GM18868 (cell line): ENCODE measurements around the gene CDH16.
"Not testable (repeated sequence)": the region's sequence is repeated elsewhere in the genome, so short reads cannot be mapped to it uniquely, and the experiment has no call there.

Experiments used
- ATAC-seq: cut with Tn5 transposase; IDR thresholded peaks from one replicate; pipeline ENCODE4 v1.9.1; 2021; ENCODE audit warnings: mild to moderate bottlenecking, moderate library complexity; ENCODE audit not compliant: unreplicated experiment

CDH16 gene

GRCh38 chr16:66918803-66919568, at the start of gene CDH16:
Gene CDH16, minus strand, starts transcription at chr16:66918885. Its CDS starts 820 bp downstream, at chr16:66918065.
- ATAC-seq = no peak

GRCh38 chr16:66964049-66964448, 45.4 kb upstream of the CDH16 start:
- no peak for ATAC-seq

- ATAC-seq = no peak
These were observed 43.2 kb upstream of the CDH16 start for GRCh38 chr16:66961914-66962313.

DNA sequence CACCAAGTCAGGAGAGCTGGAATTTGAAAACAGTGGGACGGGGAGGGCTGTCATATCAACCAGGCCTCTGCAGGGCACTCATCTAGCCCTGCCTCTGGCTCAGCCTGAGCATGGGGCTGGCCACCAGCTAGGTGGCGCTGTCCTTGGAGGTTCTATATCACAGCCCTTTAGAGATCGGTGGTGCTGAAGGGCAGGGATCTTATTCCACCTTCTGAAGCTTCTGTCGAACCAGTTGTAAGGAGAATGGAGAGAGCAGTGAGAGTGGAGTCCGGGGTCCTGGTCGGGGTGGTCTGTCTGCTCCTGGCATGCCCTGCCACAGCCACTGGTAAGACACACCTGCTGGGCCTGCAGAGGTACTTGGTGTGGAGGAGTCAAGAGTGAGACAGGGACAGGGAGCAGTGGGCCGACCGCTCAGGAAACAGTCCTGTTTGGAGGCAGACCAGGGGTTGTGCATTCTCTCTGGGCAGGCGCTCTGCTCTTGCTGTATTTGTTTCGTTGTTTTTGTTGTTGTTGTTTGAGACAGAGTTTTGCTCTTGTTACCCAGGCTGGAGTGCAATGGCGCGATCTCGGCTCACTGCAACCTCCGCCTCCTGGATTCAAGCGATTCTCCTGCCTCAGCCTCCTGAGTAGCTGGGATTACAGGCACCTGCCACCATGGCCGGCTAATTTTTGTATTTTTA, 42.5 kb upstream of the CDH16 start, which contains the start of gene CES3:
Gene CES3 (plus strand): TSS at position 202 of the 680 bp plus-strand sequence. CDS start 42 bp downstream, at position 244.
- peak; percentile 78 for ATAC-seq

- ATAC-seq = no peak
These were observed 41.6 kb upstream of the CDH16 start for GRCh38 chr16:66960270-66960669.

- ATAC-seq = no peak
These were observed 41.0 kb upstream of the CDH16 start for GRCh38 chr16:66959704-66960161.

- ATAC-seq = no peak
These were observed 40.4 kb upstream of the CDH16 start for GRCh38 chr16:66958857-66959703.

DNA sequence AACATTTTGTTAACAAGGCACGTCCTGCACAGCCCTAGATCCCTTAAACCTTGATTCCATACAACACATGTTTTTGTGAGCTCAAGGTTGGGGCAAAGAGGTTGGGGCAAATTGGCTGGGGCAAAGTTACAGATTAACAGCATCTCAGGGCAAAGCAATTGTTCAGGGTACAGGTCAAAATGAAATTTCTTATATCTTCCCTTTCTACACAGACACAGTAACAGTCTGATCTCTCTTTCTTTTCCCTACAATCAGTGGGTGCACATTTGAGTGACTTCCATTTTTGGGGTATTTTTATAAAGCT, 37.4 kb upstream of the CDH16 start:
- ATAC-seq = not testable (repeated sequence)

DNA sequence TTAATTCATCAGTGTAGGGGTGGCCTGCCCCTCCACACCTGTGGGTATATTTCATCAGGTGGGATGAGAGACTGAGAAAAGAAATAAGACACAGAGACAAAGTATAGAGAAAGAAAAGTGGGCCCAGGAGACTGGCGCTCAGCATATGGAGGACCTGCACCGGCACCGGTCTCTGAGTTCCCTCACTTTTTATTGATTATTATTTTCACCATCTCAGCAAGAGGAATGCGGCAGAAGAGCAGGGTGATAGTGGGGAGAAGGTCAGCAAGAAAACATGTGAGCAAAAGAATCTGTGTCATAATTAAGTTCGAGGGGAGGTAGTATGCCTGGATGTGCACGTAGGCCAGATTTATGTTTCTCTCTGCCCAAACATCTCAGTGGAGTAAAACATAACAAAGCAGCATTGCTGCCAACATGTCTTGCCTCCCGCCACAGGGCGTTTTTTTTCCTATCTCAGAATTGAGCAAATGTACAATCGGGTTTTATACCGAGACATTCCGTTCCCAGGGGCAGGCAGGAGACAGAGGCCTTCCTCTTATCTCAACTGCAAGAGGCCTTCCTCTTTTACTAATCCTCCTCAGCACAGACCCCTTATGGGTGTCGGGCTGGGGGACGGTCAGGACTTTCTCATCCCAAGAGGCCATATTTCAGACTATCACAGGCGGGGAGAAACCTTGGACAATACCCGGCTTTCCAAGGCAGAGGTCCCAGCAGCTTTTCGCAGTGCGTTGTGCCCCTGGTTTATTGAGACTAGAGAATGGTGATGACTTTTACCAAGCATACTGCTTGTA, 36.9 kb upstream of the CDH16 start:
- ATAC-seq = not testable (repeated sequence)

- ATAC-seq = no peak
These were observed 35.5 kb upstream of the CDH16 start for GRCh38 chr16:66954097-66954659.

GRCh38 chr16:66953462-66954096, 34.9 kb upstream of the CDH16 start:
- ATAC-seq = no peak

DNA sequence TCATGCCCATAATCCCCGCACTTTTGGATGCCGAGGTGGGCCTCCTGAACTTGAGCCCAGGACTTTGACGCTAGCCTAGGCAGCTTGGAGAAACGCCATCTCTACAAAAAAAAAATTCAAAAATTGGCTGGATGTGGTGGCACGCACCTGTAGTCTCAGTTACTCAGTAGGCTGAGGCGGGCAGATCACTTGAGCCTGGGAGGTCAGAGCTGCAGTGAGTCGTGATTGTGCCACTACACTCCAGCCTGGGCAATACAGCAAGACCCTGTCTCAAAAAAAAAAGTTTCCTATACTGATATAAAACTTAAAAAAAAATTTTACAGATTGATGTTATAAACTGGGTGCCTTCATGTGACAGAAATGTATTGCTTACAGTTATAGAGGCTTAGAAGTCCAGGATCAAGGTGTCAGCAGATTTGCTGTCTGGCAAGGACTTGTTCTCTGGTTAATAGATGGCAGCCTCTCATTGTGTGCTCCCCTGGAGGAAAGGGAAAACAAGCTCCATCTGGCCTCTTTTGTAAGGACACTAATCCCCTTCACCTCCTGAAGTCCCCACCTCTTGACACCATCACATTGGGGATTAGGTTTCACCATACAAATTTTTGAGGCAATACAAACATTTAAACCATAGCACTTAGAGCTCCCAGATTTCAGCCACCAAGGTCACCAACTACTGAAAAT, 33.9 kb upstream of the CDH16 start:
- no peak for ATAC-seq

DNA sequence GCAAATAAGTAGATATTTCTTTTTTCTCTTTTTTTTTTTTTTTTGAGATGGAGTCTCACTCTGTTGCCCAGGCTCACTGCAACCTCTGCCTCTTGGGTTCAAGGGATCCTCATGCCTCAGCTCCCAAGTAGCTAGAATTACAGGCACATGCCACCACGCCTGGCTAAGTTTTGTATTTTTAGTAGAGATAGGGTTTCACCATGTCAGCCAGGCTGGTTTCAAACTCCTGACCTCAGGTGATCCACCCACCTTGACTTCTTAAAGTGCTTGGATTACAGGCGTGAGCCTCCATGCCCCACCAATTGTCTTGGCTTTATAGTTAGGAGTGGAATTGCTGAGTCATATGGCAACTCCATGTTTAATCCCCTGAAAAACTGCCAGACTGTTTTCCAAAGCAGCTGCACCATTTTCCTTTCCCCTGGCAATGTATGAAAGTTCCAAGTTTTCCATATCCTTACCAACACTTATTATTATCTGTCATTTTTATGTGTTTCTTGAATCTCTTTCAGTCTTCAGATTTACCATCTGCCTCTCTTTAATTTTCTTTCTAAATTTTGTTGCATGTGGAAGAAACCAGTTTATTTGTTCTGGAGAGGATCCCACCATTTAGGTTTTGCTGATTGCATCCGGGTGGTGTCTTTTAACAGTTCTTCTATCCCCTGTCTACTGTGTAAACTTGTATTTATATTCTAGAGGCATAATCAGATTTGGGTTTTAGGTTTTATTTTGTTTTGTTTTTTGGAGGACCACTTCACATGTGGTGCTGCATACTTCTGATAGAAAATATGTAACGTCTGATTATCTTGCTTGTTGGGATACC, 32.5 kb upstream of the CDH16 start:
- ATAC-seq = no peak

GRCh38 chr16:66950437-66950836, 31.8 kb upstream of the CDH16 start:
- ATAC-seq = no peak

- no peak for ATAC-seq
These were observed 30.8 kb upstream of the CDH16 start for GRCh38 chr16:66949472-66949871.

DNA sequence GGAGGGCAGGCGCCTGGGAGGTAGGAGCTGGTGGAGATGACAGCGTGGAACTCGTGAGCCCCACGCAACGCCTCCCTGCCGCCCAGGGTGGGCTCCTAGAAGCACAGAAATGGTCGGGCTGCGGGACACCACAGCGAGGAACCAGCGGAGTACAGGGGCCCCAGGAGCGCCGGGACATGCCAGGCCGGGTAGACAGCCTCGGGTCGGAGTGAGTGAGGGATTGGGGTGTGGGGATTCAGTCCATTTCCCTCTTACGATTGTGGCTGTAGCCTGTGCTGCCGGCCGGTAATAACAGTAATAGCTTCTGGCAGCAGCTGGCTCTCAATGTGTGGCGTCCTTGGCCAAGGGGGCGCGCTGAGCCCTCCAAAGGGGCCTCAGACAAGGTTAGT, 30.1 kb upstream of the CDH16 start:
- no peak for ATAC-seq

DNA sequence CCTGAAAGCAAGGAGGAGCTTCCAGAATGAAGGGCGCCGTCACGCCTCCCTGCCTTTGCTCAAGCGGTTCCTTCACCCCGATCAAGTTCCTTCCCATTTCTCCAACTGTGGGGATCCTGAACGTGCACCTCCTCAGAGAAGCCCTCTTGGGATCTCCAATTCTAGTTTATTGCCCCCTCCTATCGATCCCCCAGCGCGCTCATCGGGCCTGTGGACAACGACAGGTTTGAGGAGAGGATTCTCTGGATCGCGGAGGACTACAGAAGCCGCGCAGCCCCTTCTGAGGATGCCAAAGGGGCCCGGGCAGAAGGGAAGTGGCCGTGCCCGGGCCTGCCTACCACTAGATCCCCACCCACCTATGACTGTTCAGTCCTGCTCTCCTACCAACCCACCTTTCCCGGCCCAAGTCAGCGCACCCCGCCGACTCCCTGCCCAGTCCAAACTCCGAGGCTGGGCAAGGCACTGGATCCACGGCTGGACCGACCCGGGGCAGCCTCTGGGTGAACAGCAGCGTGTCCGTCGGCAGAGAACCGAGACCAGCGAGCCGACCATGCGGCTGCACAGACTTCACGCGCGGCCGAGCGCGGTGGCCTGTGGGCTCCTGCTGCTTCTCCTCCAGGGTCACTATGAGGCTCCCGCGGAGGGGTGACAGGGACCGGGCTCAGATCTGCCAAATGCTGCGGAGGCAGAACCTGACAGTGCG, 29.6 kb upstream of the CDH16 start:
- no peak for ATAC-seq
